Activated gamma-delta T cell treated with anti-CD3 and anti-CD28 coated beads, Interleukin-2, amount 50 U/mL, for 16 hours (primary cell): ENCODE data around the gene C12orf56.
"Not testable (repeated sequence)": the region's sequence is repeated elsewhere in the genome, so short reads cannot be mapped to it uniquely, and the experiment has no call there.

Experiments
- DNase-seq: peaks from one replicate; pipeline ENCODE4 v3.0.0-alpha.2; 2020; ENCODE audit warnings: low read depth

Gene C12orf56

DNA sequence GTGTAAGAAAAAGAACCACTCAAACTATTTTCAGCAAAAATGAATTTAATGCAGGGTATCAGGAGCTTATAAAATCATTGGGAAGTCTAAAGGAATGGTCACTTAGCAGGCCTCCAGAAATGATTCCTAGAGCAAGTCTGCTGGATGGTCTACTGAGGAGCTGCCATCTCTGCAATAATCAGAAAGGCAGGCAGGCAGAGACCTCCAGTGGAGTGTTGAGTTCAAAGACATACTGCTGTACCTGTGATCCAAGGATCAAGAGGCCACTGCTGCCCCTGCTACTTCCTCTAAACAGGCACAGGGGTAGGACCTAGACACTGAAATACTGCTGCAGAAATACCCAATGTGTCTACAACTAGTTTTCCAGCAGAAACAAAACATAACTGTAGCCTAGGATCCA, 154.0 kb downstream of the C12orf56 start:
- no peak for DNase-seq

DNA sequence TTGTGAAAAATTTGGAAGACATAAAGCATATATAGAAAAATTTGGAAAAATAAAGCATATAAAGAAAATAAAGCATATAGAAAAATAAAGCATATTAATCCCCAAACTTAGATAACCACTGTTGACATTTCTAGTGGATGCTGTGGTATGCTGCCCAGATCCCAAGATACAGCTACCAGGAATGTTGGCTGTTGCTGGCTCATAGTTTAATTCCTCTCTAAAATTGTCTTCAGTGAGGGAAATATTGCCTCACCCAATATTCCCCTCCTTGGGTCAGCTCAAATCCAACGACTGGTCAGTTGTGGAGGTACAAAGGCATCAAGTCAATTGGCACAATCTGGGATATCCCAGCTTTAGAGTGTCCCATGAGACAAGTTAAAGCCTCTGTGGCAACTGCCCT, 158.4 kb downstream of the C12orf56 start:
- no peak for DNase-seq

DNA sequence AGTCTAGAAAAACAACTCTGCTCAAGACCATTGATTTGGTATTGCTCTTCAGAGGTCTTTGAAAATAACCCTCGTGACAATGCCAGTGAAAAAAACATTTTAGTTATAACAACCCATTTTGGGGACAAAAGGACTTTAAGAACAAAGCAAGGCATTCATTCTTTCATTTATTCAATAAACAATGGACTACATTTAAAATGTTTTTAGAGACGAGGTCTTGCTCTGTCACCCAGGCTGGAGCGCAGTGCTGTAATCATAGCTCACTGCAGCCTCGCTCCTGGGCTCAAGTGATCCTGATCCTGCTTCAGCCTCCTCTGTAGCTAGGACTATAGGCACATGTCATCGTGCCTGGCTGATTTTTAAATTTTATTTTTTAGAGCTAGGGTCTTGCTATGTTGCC, 160.8 kb downstream of the C12orf56 start:
- no peak for DNase-seq

DNA sequence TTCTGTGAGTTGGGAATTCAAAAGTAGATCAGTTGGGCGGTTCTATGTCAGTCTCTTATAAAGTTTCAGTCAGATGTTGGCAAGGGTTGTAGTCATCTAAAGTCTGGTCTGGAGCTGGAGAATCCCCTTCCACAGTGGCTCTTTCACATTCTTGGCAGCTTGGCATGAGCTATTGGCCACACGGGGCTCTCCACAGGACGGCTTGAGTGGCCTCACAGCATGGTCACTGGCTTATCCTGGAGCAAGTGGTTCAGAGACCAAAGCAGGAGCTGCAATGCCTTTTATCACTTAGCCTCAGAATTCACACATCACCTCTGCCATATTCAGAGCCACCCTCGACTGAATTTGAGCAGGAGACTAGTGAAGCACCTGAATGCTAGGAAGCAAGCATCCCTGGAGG, 161.3 kb downstream of the C12orf56 start:
- no peak for DNase-seq

DNA sequence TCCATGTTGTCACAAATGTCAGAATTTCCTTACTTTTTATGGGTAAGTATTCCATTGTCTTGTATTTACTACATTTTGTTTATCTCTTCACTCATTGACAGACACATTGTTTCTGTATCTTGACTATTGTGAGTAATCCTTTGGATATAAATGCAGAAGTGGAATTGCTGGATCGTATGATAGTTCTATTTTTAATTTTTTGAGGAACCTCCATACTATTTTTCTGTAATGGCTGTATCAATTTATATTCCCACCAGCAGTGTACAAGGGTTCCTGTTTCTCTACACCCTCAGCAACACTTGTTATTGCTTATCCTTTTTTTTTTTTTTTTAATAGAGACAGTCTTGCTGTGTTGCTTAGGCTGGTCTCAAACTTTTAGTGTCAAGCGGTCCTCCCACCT, 164.9 kb downstream of the C12orf56 start:
- no peak for DNase-seq

DNA sequence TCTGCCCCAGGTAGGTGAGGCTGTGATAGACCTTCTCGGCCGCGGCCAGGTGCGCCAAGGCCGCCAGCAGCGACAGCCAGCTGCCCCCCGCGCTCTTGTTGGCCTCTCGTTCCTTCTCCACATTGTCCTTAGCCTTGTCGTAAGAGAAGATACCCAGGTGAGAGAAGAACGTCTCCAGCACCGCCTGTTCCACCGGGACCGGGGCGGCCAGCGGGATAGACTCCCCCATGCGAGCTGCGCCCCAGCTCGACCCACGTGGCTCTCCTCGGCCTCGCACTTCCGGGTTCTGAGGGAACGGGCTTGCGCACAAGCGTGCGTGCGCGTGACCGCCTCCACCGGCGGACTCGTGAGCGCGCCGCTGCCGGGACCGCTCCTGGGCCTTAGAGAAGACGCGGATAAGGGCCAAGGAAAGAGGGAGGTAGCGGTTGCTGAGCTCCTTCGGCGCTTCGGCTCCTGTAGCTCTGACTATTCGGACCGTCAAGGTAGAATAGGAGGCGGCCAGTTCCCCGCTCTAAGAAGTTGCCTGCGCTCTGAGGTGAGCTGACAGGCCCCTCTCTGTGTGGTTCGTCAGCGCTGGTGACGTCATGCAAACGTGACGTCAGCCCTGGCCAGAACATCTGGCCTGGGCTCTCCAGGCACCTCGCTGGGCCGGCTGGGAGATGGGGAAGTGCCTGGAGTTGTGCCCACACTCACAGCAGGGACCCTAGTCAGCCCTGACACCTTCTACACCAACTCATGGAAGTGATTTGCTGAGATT, 168.4 kb downstream of the C12orf56 start, which contains the start of gene KICS2:
Gene KICS2, minus strand, starts transcription at position 288 of the 757 bp plus-strand sequence. Its CDS starts 59 bp downstream, at position 229.
- peak; percentile 83 for DNase-seq

DNA sequence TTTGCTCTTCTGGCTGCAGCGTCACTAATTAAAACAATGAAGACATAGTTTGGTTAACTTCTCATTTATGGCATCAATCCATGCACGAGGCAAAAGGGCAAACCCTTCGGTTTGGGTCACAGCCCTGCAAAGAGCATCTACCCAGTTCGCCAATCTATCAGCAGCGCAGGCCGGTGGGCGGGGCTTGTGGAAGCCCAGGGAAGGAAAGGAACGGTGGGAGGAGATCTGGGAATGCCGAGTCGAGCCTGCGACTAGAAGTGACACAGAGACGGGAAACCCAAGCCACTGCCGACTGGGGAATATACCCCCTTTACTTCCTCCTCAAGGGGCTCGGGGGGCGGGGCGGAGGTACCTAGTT, 168.9 kb downstream of the C12orf56 start:
- peak; percentile 14 for DNase-seq

DNA sequence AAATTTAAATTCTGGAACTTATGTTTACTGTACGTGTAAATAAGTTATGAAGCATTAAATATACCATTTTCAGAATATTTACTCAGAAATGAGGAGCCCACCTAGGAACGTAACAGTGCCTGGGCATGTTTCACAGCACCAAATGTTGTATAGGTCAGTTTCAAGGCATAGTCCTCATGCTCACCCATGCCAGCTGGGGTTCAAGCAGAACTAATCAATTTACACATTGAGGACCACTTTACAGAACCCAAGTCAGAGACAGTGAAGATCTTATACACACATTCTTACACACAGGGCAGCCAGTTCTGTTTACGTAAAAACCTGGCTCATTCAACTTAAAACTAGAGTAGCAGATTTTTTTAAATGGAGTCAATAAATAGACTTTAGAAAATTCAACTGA, 170.5 kb downstream of the C12orf56 start:
- DNase-seq: no peak

DNA sequence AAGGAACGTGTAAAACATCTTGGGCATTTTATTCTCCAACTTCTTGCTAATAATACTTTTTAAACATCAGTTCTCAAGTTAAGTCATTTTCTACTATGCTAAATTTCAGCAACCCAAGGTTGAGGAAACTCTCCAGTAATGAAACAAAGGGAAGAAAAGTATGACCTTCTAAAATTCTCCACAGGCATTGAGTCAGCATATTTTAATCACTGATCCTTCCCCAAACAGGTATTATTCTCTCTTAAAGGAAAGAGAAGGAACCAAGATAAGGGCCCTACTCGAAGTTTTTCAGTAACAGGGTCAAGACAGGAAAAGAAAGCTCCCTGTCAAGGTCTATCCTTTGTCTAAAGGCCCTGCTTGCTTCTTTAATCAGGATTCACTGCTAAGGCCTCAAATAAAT, 171.4 kb downstream of the C12orf56 start:
- DNase-seq: no peak

DNA sequence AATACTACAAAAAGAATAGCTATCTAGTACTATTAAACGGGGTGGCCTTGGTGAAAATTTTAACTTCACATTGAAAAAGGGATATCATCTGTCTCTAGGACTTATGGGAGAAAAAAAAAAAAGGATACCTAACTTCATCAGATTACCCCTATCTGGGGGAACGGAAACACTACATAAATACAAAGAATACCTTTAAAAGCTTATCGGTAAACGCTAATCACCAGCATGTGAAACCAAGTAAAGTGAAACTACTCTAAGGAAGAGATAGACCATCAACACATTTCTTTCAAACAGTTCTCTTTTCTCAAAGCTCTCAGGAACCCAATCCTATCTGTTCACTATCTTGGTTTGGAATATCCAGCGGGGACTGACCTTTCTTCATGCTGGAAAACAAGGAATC, 172.0 kb downstream of the C12orf56 start:
- DNase-seq: no peak

DNA sequence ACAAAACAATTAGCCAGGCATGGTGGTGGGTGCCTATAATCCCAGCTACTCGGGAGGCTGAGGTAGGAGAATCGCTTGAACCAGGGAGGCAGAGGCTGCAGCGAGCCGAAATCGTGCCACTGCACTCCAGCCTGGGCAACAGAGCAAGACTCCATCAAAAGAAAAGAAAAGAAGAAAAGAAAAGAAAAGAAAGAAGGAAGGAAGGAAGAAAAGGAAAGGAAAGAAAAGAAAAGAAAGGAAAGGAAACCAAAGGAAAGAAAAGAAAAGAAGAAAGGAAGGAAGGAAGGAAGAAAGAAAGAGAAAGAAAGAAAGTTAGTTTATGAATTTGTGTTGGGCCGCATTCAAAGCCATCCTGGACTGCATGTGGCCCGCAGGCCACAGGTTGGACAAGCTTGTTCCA, 172.9 kb downstream of the C12orf56 start:
- DNase-seq: not testable (repeated sequence)

DNA sequence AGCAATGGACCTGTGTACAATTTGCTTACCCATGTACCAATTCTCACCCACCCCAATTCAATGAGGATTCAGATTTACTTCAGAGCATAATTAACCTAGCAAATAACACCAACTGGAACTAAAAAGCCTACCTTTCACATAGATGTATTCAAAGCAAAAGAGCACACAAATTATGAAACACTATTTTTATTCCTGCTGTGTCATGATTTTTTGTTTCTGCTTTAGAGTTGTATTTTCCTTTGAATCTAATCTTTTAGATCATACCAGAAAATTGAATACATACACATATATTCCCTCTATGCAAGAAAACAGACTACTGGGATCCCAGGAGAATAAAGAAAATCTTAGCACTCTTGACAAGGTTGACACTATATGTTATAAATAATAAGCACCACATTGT, 174.3 kb downstream of the C12orf56 start:
- no peak for DNase-seq
